Spinal cord (tissue), 10 donors: ENCODE results near the gene NRROS. TPM values are rescaled to one million over a fixed set of nuclear protein-coding genes. Genes with fewer than 3 reads are reported as not detected.
A peak's percentile ranks its signal among the peaks of the same experiment; 100 is the strongest.

Source experiments
- DNase-seq, 6 donors: peaks; one replicate each; pipeline versions ENCODE4 v3.0.0 to v3.0.0-alpha.2; 2013 to 2015; ENCODE audit warnings: low spot score in 6 of 6, low read depth in 4 of 6
- H3K27ac ChIP-seq: one replicate; pipeline ENCODE4 v1.5.1; 2013; ENCODE audit warnings: low read depth, low read length, control low read depth
- H3K27me3 ChIP-seq: one replicate; pipeline ENCODE4 v1.6.1; 2013; ENCODE audit warnings: low read length; ENCODE audit not compliant: control insufficient read depth, insufficient read depth
- H3K36me3 ChIP-seq: one replicate; pipeline ENCODE4 v1.6.1; 2013; ENCODE audit warnings: low read length; ENCODE audit not compliant: control insufficient read depth, insufficient read depth
- H3K4me1 ChIP-seq: one replicate; pipeline ENCODE4 v1.6.1; 2013; ENCODE audit warnings: low read length; ENCODE audit not compliant: control insufficient read depth, insufficient read depth
- H3K4me3 ChIP-seq: one replicate; pipeline ENCODE4 v1.5.1; 2013; ENCODE audit warnings: low read depth, low read length, control low read depth
- H3K9me3 ChIP-seq: one replicate; pipeline ENCODE4 v1.6.1; 2013; ENCODE audit warnings: low read length; ENCODE audit not compliant: control insufficient read depth, insufficient read depth
- whole genome bisulfite sequencing: methylation state at CpG from one replicate; pipeline ENCODE4 v1.1.5; 2013; ENCODE audit warnings: missing lambda C conversion rate; ENCODE audit not compliant: insufficient coverage; 5-methylcytosine and 5-hydroxymethylcytosine counted together
- polyA plus RNA-seq, 2 donors: library from polyadenylated mRNA; unstranded; fragments of 120-200 nt; gene quantifications; one replicate each; pipeline ENCODE4 v1.2.1, GENCODE V29; 2013; ENCODE audit not compliant: insufficient read length in 2 of 2
- total RNA-seq, 2 donors: library from RNA; depleted of rRNA in 1 of 2; stranded (reverse); fragments of 120-200 nt in 1 of 2; fragments of >200 nt in 1 of 2; gene quantifications; one replicate each; pipeline versions ENCODE4 v1.2.3 to v1.2.4, GENCODE V29; 2013 to 2014
- donor health status: healthy.

NRROS gene
- total and polyA plus RNA-seq, 4 donors, result 3.0 to 4.3 (median 3.3) TPM

DNA sequence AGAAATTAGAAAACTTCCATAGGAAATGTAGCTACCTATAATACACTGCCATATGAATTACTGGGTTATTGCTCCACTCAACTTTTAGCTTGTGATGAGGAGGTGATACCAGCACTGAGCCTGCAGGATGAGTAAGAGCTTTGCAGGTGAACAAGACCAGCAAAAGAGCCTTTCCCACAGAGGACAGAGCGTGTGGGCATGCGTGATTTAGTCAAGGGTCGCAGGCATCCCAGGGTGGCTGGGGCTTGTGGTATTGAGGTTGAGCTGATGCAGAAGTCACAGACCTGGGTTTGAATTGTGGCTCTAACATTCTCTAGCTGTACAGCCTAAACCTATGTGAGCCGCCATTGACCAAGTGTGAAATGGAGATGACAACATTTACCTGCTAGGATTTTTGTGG is 5.6 kb downstream of the NRROS start:
- no peak for DNase-seq
- WGBS, result 92% methylated on average over 2 of the region's 4 CpGs
- Histone ChIP-seq H3K27me3 (peaks cover 3% of the 10 kb centered on the region), H3K9me3 (no peaks in the 10 kb centered on the region), H3K27ac (no peak overlapping the region), H3K4me1 (peaks cover 2% of the 10 kb centered on the region), H3K36me3 (no peaks in the 10 kb centered on the region), H3K4me3 (no peak overlapping the region)

DNA sequence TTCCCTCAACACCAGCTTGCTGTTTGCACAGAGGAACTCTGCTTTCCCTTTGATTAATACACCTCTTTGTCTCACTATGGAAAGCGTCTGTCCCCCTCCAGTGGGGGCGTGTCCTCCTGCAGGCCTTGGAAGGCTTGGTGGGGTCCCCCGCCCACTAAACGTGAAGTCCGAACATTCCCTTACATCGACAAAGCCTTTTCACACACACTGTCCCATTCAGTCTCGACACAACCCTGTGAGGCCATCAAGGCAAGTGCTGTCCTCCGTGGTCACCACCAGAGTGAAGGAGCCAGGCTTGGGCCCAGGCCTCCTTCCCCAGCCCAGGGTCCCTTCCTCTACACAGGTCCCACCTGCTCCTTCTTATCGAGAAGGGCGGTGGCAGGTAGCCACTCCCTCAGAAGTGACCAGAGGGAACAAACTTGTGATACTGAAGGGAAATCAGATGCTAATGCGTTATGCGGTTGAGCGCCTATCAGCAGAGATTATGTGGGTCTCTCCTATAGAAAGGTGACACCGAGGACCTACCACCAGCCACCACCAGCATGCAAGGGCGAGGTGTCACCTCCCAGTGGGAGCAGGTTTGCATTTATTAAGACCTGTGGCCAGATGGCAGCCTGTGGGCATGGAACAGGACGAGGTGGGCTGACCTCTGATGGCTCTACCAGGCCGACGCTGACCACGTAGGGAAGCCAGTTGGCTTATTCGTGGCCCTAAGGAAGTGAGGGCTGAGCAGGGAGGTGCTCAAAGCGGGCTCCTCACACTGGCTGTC is 6.6 kb downstream of the NRROS start:
- 74% methylated on average over 15 of the region's 21 CpGs for WGBS
- Histone ChIP-seq H3K36me3 (no peaks in the 10 kb centered on the region), H3K4me1 (peaks cover 3% of the 10 kb centered on the region), H3K27ac (no peak overlapping the region), H3K9me3 (no peaks in the 10 kb centered on the region), H3K4me3 (no peak overlapping the region), H3K27me3 (no peaks in the 10 kb centered on the region)
- DNase-seq, result no peak

DNA sequence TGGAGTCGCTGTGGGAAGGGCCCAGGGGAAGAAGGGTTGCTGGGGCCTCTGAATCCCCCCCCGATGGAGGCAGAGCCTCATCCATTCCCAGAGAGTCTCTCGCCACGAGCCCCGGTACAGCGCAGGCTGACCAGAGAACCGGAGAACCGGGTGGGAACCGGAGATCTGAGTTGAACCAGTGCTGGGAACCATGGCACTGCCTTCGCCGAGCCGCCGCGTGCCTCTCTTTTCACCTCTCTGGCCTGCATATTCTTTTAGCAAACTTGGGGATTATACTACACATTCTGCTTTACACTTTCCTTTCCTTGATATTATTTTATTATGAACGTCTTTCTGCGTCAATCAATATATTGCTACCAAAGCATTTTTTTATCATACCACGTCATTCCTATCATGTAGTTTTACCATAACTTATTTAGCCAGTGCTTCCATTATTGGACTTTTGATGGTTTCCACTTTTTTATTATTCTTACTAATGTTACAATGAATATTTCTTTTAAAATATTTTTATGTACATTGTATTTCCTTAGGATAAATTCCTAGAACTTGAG is 7.2 kb downstream of the NRROS start:
- no peak for DNase-seq
- H3K4me3 ChIP-seq, result no peak overlapping the region
- no peaks in the 10 kb centered on the region for H3K9me3 ChIP-seq
- H3K4me1 ChIP-seq, result peaks cover 3% of the 10 kb centered on the region
- 92% methylated on average over 14 of the region's 17 CpGs for WGBS
- H3K27me3 ChIP-seq, result no peaks in the 10 kb centered on the region
- H3K36me3 ChIP-seq, result no peaks in the 10 kb centered on the region
- no peak overlapping the region for H3K27ac ChIP-seq

DNA sequence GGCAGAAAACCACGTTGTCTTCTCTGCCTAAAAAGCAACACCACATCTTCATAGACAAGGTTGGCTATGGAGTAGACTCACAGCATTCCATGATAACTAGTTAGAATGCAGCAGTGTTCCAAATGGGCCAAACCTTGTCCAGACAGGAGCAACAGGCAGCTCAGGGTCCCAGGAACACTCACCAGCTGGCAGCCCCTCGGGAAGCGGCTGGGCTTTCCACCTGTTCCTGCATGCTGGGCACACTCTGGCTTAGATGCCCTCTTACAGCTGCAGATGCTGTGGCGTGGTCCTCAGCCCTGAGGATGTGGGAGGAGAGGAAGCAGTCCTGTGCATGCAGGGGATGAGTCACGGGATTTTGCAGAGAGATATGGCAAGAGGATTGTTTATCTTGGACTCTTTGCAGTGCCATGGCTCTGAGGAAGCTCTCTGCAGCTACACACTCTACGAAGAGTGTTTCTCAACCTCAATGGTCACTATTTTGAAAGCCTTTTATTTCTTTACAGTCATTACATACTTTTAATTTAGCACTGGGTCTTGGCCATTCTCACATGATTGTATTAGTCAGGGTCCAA is 11.3 kb downstream of the NRROS start:
- no peak overlapping the region for H3K27ac ChIP-seq

DNA sequence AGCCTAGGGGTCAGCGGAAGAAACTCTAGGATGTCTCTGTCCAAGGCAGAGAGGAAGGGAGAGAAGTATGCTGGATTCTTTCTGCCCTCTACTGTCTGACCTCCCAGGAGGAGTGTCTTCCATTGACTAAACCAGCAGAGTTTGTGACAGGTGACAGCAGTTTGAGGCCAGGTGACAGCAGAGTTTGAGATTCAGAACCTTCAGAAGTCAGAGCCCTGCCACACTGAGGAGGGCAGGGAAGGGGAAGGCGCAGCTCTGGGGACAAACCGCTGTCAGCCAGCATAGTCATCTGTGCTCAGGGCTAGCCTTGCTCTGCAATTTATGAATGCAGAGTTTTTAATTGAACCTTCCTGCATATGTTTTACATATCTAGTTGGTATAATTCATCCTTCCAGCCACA is 12.3 kb downstream of the NRROS start:
- H3K27me3 ChIP-seq, result no peaks in the 10 kb centered on the region
- H3K4me1 ChIP-seq, result peaks cover 3% of the 10 kb centered on the region
- no peak for DNase-seq
- no peak overlapping the region for H3K27ac ChIP-seq
- no peaks in the 10 kb centered on the region for H3K9me3 ChIP-seq
- no peak overlapping the region for H3K4me3 ChIP-seq
- 33% methylated on average over 1 of the region's 3 CpGs for WGBS
- no peaks in the 10 kb centered on the region for H3K36me3 ChIP-seq

More for the DNA sequence above, 11.3 kb downstream of the NRROS start:
- no peaks in the 10 kb centered on the region for H3K36me3 ChIP-seq
- H3K4me1 ChIP-seq, result peaks cover 3% of the 10 kb centered on the region
- no peak overlapping the region for H3K4me3 ChIP-seq
- no peaks in the 10 kb centered on the region for H3K27me3 ChIP-seq
- WGBS, result 62% methylated on average over 4 of the region's 6 CpGs
- H3K9me3 ChIP-seq, result no peaks in the 10 kb centered on the region
- DNase-seq, result peak in 1 of 6 donors; percentile 40

DNA sequence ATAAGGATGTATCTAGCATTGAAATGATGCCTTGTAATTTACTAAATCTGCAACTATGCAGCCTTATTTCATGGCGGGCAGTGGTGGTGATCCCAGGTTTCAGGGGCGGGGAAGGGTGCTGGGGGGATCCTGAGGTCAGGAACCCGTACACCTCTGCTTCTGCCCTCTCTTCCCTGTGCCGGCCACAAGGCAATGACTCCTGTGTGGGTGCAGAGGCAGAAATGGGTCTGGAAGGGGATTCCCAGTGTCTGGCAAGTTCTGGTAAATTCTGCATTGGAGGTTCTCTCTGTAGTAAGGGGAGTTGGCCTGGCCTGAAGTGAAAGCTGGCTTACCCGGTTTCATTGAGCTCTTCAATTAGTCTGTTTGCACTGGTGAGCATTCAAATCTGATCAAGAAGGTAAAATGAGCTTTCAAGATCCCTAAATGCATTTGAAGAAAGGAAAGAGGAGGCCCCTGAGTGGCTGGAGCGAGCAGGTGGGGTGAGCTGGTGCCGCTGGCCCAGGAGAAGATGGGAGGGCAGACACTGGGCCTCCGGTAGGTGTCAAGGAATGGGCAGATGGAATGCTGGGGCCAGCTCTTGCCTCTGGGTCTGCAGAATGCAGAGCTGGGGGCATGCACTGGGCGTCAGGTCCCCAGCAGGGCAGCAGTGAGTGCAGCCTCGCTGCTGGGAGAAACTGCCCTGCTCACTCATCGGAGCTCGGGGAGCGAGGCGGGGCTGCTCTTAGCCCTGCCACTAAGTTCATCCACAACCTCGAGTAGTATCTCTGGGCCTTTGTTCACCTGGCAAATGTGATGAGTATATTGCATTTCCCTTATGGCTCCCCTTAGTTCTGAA is 13.7 kb downstream of the NRROS start:
- Histone ChIP-seq H3K9me3 (no peaks in the 10 kb centered on the region), H3K36me3 (no peaks in the 10 kb centered on the region), H3K4me3 (no peak overlapping the region), H3K27me3 (no peaks in the 10 kb centered on the region), H3K4me1 (peaks cover 3% of the 10 kb centered on the region), H3K27ac (no peak overlapping the region)
- DNase-seq, result no peak
- WGBS, result 80% methylated on average over 14 of the region's 15 CpGs

DNA sequence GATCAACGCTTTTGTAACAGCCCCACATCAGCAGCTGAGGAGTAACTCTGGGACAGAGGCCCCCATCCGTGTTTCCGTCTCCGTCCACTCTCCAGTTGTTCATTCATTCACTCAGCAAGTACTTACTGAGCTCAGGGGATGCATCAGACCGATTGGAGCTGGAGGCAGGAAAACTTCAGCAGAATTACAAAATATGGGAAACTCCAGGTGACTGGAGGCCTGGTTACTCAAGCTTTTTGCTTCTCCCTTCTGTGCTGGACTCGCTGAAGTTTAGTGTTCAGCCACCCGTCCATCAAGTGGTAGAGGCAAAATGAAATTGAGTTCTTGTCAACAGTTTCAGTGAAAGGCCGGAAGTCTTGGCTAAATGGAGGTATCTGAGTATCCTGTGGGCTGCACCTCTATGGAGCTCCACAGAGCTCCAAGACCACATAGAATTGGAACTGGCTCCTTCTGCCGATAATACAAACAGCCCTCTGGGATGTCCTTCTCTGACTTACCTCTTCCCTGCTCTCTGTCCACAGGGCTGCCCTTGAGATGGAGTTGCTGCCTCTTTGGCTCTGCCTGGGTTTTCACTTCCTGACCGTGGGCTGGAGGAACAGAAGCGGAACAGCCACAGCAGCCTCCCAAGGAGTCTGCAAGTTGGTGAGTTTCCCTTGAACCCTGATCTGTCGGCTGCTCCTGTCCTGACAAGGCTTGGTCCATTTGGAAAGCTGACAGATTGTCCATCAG is 14.7 kb downstream of the NRROS start:
- H3K27ac ChIP-seq, result no peak overlapping the region
- no peaks in the 10 kb centered on the region for H3K36me3 ChIP-seq
- 88% methylated on average over 11 of the region's 12 CpGs for WGBS
- no peak overlapping the region for H3K4me3 ChIP-seq
- DNase-seq, result no peak
- H3K4me1 ChIP-seq, result peaks cover 3% of the 10 kb centered on the region
- H3K9me3 ChIP-seq, result no peaks in the 10 kb centered on the region
- no peaks in the 10 kb centered on the region for H3K27me3 ChIP-seq

DNA sequence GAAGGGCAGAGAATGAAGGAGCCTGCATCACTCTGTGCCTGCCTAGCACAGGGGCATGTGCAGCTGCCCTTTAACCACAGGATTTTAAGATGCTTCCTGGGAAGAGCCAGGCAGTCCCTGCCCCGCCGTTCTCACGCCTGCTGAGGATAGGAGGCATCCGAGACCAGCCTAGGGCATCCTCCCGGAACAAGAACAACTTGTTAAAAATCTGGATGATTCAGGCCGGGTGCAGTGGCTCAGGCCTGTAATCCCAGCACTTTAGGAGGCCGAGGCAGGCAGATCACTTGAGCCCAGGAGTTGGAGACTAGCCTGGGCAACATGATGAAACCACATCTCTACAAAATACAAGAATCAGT is 15.2 kb downstream of the NRROS start:
- no peak for DNase-seq
- H3K27ac ChIP-seq, result no peak overlapping the region
- no peaks in the 10 kb centered on the region for H3K27me3 ChIP-seq
- H3K4me3 ChIP-seq, result no peak overlapping the region
- 92% methylated on average over 7 of the region's 7 CpGs for WGBS
- H3K36me3 ChIP-seq, result peaks cover 2% of the 10 kb centered on the region
- H3K4me1 ChIP-seq, result peaks cover 3% of the 10 kb centered on the region
- H3K9me3 ChIP-seq, result no peaks in the 10 kb centered on the region

DNA sequence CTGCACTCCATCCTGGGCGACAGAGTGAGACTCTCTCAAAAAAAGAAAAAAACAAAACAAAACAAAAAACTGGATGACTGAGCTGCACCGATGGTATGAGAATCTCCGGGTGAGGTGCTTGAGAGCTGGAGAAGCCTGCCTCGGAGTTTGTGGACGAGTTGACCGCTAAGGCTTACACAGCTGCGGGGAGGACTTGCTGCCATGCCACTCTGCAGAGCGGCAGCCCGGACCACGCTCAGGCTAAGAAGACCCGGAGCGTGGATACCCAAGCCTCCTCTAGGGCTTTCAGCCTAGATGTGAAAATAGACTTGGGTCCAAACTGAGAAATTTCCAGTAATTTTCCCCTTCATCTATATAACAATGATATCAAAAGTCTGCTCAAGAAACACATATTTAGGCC is 16.0 kb downstream of the NRROS start:
- WGBS, result 96% methylated on average over 8 of the region's 12 CpGs
- no peak overlapping the region for H3K27ac ChIP-seq

More for the DNA sequence above, 16.0 kb downstream of the NRROS start:
- H3K9me3 ChIP-seq, result no peaks in the 10 kb centered on the region
- no peak overlapping the region for H3K4me3 ChIP-seq
- H3K27me3 ChIP-seq, result no peaks in the 10 kb centered on the region
- peaks cover 3% of the 10 kb centered on the region for H3K4me1 ChIP-seq
- DNase-seq, result no peak
- peaks cover 10% of the 10 kb centered on the region for H3K36me3 ChIP-seq
